Suppressor macrophage treated with lipopolysaccharide for 1 hour (primary cell): Measurements from ENCODE around the gene MYPOP.

Experiments
- DNase-seq, 3 donors: peaks; one replicate each; pipeline ENCODE4 v3.0.0-alpha.2; 2020 to 2022

The MYPOP gene, protein sequence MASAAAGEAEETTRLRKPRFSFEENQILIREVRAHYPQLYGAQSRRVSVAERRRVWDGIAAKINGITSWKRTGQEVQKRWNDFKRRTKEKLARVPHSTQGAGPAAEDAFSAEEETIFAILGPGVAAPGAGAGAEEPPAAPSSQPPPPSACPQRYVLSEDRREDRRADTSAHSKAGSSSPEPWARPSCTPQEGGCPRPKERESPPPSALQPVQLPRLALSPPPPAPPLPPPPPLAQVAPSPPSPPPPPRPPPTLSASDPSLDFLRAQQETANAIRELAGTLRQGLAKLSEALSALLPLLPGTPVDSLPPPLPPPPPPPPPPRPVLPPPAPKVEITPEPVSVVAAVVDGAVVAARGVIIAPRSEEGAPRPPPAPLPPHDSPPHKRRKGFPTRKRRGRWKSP

DNA sequence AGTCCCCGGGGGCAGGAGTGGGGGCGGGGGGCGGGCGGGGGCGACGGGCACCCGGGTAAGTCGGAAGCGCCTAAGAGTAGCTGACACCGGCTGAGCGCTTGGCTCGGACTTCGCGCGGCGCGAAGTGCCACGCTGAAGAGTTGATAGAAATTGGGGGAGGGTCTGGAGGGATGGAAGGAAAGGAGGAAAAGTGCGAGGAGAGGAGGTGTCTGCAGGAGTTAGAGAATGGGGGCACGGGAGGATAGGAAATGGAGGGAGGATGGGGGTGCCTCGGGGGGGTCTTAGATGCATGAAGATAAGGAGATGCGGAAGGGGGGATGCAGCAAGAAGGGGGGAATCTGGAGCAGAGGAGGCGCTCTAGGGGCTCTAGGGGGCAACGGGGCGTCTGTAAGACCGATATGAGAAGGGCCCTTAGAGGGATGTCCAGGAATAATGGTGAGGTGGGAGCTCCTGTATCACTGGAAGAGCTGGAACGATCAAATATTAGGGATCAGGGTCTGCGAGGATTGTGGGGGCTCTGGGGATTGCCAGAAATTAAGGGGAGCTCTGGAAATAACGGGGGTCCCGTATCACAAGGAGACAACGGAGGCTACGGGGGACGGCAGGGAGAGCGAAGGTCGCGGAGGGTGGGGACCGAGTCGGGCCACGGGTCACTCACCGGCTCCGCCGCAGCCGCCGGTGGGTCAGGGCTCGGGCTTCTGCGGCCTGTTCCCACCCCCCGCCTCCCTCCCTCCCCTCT, at the start of gene MYPOP:
TSS of gene MYPOP (minus strand) at position 702 of the 739 bp plus-strand sequence. CDS start 840 bp downstream, outside the sequence.
- no peak for DNase-seq

DNA sequence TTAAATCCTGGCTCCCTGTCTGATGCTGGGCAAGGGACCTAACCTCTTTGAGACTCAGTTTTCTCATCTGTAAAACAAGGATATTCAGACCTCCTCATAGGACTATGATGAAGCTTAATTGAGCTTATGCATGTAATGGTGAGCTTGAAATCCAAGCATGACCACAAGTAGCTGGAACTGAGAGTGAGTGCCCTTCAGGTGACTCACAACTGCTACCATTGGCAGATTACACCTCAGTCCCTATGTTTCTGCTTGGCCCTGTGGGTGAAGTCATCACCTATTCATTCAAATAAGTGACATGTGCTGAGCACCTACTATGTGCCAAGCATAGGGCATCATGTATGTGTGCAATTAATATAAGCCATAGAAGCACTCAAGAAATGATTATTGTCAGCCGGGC, 45.5 kb upstream of the MYPOP start:
- DNase-seq: no peak

DNA sequence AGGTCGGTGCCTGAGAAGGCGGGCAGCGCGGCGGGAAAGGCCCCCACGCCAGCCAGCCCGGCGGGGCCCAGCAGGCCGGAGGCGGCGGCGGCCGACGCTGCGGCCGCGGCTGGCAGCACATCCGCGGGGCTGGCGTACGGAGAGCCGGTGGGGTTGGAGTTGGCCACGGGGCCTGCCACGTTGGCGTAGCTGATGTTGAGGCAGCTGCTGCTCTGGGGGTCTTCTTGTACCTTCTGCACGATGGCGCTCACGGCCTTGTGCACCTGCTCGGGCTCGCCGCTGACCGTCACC, 38.0 kb upstream of the MYPOP start:
- DNase-seq: no peak

DNA sequence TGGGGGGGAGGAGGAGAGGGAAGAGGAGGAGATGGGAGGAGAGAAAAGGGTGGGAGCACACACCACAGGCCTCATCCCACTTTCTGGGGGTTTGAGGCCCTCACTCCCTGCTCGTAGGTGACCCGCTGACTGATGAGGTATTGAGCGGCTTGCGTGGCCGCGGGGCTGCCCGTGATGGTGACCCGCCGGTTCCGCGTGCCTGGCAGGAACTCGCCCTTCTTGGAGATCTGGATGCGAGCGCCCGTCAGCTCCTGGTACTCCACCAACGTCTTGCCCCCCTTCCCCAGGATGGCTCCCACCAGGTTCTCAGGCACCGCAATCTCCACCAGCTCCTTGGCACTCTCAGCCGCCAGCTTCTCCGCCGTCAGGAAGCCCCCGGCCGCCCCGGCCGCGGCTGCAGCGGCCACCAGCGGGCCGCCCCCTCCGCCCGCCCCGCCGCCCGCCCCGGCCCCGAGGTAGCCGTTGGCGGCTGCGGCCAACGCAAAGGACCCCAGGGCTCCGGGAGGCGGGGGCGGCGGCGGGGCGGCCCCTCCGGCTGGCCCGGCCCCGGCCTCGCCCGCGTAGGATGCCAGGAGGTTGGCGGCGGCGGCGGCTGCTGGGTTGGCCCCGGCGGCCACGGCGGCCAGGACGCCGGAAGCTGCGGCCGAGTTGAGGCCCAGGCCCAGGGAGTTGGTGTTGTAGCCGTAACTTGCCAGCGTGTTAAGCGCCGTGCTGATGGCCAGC, 37.5 kb upstream of the MYPOP start:
- DNase-seq: no peak

DNA sequence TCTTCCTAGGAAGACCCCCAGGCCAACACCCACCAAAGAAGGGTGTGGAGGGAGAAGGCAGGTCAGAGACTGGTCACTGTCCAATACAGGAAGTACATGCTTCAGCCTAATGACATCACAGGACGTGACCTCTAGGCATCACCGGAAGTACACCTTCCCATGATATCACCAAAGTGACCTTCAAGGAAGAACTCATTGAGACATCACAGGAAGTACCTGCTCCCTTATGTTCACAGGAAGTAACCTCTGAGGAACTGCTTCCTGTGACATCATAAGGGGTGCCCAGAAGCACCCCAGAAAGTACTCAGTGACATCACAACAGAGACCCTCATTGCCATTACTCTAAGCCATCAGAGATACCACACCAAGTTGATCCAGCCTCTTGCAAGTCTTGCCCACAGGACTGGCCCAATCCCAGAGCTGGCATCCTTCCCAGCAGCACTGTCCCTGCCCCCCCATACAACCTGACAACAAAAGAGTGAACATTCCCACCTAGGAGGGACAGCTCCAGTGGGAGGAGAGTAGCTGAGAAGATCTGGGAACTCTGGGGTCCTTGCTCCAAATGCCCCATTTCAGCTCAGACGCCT, 36.4 kb upstream of the MYPOP start:
- DNase-seq: no peak

DNA sequence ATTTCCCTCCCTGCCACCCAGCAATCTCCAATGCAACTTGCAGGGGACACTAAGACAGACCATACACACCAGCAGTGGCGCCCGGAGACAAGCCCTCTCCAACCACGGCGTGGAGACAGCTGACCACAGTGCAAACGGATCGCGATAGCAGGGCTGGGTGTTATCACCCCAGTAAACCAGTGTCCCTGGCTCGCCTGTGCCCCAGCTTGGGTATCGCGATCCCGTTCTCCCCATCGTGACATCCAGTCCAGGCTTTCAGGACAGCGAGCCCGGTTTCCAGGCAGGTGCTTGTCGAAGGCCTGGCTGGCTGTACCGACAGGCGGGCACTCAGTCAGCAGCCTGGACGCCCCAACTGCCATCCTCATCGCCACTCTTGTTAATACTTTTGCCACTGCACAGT, 32.9 kb upstream of the MYPOP start:
- DNase-seq: no peak

DNA sequence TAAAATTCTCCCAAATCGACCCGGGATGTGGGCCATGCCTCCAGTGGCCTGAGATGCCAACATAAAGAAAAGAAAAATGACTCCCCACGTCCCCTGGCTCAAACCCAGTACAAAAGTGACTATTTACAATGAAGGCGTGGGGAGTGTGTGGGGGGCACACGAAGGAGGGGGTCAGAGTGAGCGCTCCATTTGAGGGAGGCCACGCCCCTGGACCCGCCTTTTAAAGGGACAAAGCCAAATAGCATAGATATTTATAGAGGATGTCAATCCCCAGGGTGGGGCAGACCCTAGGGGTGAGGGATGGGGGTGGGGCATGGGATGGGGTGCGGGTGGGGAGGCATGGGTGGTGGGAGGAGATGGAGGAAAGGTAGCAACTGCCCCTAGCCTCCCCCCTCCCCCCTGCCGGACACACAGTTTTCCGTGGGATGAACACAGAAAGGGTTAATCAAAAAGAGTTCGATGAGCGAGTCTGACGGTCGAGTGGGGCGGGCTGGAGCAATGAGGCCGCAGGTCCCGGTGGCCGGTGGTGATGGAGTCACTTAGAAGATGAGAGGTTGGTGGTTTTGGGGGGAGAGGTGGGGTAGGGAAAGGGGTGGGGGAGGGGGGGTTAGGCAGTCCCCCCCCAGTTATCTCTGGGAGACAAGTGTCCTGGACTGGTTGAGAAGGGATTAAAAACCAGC, 32.3 kb upstream of the MYPOP start:
- DNase-seq: no peak

DNA sequence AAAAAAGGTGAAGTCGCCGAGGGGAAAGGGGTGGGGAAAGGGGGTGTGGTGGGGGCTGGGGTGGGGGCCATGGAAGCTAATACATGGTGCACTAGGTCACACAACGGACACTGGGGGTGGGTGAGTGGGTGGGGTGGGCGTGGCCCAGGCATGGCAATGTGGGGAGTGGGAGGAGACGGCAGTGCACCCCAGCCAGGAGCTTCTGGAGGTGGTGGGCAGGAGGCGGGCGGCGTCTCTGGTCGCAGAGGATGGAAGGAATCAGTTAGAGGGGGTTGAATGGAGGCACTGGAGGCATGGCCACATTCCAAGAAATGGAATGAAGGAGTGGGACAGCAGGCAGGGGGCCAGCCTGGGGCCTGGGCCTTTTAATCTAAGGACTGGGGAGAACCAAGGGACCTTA, 31.3 kb upstream of the MYPOP start:
- DNase-seq: no peak

DNA sequence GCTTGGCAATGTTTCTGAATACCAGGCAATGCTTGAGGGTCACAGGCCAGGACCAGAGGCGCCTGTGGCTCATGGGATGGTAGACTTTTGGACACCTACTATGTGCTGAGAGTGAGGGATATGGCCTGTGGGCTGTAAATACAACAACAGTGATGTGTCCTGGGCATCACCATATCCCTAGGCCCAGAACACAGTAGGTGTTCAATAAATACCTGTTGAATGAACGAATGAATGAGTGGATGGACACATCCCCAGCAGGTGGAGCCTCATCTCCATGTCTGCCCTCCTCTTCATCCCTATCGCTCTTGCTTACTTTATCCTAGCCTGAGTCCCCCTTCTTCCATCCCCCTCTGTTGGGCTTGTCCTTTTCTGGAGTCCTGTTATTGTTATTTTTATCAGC, 28.6 kb upstream of the MYPOP start:
- DNase-seq: no peak

DNA sequence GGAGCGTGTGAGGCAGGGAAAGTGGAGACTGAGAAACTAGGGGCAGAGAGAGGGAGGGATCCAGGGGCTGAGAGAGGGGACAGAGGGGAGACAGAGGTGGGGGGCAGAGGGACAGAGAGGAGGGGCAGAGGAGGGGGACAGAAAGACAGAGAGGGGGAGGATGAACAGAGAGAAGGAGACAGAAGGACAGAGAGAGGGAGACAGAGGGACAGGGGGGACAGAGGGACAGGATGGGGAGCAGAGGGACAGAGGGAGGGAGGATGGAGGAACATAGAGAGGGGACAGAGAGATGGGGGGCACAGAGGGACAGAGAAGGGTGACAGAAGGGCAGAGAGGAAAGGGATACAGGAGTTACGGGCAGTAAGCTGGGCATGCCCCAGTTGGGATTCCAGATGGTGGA, 26.8 kb upstream of the MYPOP start:
- no peak for DNase-seq

DNA sequence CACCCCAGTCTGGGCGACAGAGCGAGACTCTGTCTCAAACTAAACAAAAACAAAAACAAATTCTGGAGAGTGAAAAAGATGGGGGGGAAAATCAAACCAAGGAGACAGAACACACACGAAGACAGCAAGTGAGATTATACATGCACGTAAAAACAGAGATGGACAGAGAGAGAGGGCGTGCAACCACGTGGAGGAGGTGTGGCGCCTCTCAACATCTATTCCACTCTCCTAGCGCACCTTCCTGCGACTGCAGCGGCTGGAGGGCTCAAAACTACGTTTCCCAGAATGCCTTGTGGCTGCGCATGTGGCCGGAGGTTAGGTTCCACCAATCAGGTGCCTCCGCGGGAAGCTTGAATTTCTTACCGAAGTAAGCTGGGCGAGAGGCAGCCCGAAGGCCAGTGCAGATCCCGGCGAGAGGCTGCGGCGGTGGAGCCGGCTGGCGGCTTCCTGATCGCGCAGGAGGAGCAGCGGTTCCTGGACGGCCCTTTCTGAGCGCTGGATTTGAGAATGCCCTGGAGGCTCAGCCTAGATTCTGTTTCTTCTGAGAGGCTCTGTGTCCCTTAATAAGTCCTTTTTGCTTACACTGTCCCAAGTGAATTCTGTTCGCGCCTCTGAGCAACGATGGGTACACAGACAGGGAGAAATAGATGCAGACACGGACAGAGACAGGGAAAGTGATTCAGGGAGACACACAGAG, 25.3 kb upstream of the MYPOP start:
- DNase-seq: peak; percentile 92 to 94 (median 94)

DNA sequence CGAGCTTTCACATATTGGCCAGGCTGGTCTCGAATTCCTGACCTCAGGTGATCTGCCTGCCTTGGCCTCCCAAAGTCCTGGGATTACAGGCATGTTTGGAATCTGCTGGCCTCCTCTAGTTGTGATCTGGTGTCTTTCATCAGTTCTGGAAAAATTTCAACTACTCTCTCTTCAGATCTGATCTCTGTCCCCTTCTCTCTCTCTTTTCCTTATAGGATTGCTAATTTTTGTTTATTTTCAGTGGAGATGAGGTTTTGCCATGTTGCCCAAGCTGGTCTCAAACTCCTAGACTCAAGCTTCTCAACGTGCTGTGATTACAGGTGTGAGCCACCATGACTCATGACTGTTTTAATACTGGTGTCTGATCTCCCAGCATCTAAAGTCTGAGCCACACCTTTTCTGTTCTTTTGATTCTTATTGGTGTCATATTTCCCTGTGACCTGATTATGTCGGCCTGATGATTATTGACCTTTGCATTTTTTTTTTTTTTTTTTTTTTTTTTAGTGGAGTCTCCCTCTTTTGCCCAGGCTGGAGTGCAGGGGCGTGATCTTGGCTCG, 22.6 kb upstream of the MYPOP start:
- DNase-seq: no peak

DNA sequence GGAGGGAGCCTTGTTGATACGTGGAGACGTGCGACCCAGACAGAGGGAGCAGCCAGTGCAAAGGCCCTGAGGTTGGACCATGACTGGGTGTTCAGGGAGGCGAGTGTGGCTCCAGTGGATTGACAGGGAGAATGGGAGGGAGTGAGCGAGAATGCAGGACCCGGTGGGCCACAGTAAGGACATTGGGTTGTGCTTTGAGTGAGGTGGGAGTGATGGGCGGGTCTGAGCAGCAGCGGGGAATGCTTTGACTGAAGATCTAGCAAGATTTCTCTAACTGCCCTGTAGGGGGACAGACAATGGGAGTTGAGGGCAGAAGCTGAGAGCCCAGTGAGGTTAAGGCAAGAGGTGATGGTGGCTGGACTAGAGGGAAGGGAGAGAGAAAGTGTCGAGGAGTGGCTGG, 19.9 kb upstream of the MYPOP start:
- peak in 2 of 3 donors; percentile 13 to 17 for DNase-seq

DNA sequence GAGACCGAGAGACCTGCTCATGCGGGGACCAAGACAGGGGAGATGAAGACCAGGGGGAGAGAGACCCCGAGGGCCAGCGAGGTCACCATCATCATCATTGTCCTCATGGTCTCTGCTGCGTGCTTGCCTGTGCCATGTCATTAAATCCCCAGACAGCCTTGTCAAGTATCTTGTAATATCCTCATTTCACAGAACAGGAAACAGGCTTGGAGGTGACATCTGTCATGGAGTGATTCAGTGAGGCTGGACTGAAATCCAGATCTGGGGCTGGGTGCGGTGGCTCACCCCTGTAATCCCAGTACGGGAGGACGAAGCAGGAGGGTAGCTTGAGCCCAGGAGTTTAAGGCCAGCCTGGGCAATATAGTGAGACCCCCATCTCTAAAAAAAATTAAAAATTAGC, 18.0 kb upstream of the MYPOP start:
- no peak for DNase-seq

DNA sequence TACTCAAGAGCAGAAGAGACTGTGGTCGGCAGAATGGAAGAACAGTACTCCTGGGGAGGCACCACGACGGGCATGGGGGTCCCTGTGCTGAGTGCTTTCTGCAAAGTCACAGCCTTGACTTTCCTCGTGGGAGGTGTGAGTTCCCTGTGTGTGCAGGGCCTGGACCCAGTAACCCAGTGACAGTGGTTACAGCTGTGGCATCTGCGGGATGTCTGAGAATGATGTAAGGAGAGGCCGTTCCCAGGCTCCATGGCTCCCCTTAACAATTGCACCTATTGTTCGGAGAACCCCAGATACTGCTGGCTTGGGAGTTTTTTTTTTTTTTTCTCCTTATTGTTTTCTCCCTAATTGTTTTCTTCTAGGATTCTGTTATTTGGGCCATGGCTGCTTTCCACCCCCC, 17.3 kb upstream of the MYPOP start:
- no peak for DNase-seq

DNA sequence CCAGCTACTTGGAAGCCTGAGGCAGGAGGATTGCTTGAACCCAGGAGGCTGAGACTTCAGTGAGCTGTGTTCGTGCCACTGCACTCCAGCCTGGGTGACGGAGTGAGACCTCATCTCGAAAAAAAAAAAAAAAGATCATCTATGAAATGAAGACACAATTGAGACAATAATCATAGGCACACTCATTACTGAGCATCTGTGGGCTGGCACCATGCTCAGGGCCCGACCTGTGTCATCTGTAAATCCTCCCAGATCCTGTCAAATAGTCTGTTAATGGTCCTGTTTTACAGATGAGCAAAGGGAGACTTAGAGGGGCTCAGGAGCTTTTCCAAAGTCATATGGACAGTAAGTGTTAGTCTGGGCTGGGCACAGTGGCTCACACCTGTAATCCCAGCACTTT, 16.3 kb upstream of the MYPOP start:
- DNase-seq: no peak

DNA sequence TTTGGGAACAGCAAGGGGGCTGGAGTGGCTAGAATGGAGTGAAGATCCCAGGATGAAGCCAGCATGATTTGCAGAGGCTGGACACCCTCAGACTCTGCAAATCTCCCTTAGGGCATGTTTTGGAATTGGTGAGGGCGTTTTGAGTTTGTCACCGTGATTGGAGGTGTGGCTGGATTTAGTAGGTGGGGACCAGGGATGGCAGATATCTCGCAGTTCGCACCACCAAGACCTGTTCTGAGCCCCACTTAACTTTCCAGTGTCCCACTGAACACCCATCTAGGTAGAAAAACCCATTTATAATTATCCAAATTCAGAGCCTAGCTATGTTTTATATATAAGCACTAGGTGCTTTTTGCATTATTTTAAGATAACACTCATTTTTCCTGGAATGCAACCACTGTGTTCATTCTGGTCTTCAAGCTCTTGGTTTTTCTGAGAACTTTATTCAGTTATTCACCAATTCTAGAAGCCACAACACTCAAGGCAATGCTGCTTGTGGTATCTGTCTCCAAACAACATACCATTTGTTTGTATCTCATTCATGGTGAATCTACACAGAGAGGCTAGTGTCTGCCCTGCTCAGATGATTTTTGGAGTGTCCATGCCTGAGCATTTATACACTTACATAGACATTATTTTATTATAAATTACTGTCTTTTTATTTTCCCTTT, 15.1 kb upstream of the MYPOP start:
- DNase-seq: no peak

DNA sequence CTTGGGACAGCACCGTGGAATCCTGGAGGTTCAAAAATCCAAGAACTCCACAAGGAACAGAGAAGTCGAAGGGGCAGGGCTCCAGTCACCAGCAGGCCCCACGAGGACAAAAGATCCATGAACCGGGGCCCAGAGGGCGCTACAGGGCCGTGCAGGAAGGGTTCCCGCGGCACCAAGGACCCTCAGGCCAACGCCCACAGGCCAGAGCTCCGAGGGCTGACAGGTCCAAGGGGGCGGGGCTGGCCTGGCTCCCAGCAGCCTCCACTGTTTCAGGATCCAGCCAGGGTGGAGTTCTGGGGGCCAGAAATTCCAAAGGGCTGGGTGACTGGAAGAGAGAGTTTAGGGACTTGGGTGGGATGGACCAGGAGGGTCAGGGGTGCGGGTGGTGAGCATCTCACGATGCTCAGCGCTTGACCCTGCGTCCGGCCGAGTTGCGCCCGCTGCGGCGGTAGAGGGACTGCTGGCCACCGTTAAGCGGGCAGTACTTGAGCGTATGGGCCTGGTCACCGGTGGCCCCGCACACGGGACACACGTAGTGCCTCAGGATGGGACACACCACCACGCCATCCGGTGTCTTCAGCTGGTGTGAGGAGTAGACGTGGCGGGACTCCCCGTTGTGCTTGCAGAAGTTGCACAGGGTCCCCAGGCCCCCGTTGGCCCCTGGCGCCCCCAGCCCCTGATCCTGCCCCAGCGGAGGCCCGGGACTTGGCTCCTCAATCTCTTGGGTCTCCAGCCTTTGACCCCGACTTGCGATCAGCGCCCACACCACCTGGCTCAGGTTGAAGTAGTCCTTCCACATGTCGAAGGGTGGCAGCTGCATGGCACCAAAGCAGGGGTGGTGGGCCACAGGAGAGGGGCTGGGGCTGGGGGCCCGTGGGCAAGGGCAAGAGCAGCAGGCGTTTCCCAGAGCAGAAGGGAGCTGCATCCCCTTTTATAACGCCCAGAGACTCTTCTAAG, 11.7 kb upstream of the MYPOP start, which contains the start of gene NANOS2:
TSS of gene NANOS2 (minus strand) at position 905 of the 957 bp plus-strand sequence. CDS start at position 820, 85 bp downstream.
- peak in 1 of 3 donors; percentile 31 for DNase-seq

DNA sequence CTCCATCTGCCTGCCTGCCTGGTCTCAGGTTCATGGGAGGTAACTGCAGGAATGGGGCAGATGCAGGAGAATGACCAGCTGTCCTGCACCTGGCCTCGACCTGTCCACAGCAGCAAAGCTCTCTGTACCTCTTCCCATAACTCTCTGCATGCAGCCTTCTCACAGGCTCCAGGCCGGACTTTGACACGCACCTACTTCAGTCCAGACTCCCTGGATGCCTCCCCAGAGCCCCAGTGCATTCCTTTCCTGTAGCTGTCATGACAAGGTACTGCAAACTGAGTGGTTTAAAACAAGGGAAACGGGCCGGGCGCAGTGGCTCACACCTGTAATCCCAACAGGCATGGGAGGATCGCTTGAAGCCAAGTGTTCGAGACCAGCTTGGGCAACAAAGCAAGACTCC, 8.9 kb upstream of the MYPOP start:
- no peak for DNase-seq

DNA sequence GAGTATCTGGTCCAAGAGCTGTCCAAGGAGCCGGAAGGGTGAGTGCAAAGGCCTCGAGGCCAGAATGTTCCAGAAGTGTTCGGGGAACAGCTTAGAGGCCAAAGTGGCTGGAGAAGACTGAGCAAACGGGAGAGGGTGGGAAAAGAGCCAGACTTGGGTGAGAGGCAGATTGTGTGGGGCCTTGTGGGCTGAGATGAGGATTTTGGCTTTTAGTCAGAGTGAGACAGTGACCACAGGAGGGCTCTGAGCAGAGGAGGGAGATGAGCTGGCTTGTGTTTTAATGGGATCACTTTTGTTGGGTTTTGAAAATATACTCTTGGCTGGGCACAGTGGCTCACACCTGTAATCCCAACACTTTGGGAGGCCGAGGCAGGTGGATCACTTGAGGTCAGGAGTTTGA, 6.5 kb upstream of the MYPOP start:
- no peak for DNase-seq
